GM20000 (cell line): Measurements from ENCODE around the gene SEPTIN3.

Experiments used
- DNase-seq: peaks from one replicate; pipeline ENCODE4 v3.0.0; 2012; ENCODE audit warnings: low spot score
- TF ChIP-seq, protein P1 (sequence below): IDR thresholded peaks from 2 replicates; pipeline ENCODE4 v1.5.1; 2012; ENCODE audit warnings: mild to moderate bottlenecking, control low read depth; ENCODE audit errors: extremely low read depth, missing control alignments

SEPTIN3 gene

DNA sequence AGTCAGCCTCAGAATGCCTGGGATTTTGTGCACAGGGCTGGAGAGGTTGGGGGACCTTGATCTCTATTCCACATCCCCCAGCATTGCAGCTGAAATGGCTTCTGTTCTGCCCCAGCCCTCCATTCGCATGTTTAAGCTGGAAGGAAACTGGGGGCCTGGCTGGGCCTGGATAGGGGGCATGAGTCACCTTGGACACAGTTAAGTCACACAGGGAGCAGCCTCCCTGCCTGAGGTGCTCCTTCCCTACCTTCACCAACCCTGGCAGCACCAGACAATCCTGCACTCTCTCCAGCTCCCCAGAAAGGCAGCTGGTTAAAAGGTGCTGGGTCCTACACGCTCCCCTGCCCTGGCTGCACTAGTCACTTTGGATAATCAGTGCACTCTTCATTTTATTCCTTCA is 16.5 kb upstream of the SEPTIN3 start:
- TF ChIP-seq, protein P1, sequence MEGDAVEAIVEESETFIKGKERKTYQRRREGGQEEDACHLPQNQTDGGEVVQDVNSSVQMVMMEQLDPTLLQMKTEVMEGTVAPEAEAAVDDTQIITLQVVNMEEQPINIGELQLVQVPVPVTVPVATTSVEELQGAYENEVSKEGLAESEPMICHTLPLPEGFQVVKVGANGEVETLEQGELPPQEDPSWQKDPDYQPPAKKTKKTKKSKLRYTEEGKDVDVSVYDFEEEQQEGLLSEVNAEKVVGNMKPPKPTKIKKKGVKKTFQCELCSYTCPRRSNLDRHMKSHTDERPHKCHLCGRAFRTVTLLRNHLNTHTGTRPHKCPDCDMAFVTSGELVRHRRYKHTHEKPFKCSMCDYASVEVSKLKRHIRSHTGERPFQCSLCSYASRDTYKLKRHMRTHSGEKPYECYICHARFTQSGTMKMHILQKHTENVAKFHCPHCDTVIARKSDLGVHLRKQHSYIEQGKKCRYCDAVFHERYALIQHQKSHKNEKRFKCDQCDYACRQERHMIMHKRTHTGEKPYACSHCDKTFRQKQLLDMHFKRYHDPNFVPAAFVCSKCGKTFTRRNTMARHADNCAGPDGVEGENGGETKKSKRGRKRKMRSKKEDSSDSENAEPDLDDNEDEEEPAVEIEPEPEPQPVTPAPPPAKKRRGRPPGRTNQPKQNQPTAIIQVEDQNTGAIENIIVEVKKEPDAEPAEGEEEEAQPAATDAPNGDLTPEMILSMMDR = no peak
- no peak for DNase-seq

DNA sequence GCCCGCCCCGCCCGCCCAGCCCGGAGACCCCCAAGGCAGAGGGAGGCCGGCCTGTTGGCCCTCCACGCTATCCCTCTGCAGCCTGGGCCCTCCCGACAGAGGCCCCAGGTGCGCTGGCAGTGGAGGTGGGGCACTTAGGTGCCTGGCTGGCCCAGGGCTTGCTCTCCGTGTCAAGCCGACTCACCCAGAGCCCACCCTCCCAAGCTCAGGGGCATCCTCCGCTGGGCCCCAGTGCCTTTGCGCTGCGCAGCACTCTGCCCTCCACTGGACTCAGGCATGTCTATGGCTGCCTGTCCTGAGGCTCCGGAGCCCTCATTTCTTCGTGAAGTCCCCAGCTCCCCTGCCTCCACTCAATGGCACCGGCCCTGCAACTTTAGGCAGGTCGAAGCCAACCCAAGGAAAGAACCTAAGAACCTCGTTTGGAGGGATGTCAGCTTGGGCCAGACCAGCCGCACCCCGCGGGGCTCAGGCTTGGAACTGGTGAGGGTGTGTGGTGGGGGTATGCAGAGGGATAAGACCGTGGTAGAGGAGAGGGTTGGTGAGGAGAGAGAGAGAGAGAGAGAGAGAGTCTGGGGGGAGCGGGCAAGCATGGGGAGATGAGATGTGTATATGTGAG is 11.2 kb upstream of the SEPTIN3 start:
- TF ChIP-seq, protein P1 = no peak
- no peak for DNase-seq

DNA sequence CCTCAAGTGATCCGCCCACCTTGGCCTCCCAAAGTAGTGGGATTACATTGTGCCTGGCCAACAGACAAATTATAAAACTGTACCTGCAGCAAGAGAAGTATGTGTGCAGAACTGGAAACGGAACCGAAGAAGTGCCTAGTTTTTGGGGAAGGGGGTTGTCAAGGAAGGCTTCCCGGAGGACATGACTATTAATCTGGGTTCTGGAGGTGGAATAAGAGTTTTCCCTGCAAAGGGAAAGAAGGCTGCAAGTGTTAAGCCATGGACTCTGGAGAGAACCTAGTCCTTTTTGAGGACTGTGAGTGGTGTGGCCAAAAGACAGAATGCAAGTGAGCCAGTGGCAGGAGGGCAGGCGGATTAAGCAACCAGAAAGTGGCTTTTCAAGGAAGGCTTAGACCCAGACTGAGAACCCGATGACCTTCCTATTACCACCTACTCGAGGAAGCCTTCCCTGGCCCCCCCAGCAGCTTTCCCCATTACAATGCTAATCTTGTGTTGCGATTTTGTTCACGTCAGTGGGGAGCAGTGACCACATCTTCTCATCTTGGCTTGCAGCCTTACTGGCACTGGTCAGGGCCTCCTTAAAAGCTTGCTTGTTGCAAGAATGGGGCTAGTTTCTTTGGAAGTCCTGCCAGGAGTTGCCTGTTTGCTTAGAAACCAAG is 5.7 kb upstream of the SEPTIN3 start:
- TF ChIP-seq, protein P1 = no peak
- no peak for DNase-seq

DNA sequence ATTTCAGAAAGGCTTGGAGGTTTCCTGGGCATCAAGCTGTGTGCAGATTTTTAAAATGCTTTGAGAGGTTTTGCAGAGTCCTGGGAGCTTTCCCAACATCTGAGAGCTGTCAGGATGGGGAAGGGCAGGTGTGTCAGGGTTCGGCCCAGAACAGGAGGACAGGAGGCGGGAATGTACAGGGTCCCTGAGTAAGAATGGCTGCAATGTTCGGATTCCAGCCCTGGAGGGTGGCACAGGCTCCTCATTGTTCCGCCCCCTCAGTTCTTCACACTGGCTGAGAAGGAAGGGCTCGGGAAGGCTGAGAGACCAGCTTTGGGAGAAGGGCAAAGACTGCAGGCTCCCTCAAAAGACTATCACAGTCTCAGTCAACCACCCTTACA is 5.1 kb upstream of the SEPTIN3 start:
- no peak for DNase-seq
- TF ChIP-seq, protein P1 = no peak

DNA sequence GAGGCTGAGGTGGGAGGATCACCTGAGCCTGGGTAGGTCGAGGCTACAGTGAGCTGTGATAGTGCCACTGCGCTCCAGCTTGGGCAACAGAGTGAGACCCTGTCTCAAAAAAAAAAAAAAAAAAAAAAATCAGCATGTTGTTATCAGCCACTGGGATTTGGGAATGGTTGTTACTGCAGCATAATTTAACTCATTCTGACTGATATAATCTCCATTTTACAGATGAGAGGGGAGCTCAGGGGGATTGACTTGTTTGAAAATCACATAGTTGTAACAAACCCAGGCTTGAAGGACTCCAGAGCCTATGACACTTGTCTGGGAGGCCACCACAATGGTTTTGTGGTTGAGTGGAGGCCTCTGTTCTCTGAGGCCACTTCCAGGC is 3.0 kb upstream of the SEPTIN3 start:
- DNase-seq = no peak
- TF ChIP-seq, protein P1 = no peak

DNA sequence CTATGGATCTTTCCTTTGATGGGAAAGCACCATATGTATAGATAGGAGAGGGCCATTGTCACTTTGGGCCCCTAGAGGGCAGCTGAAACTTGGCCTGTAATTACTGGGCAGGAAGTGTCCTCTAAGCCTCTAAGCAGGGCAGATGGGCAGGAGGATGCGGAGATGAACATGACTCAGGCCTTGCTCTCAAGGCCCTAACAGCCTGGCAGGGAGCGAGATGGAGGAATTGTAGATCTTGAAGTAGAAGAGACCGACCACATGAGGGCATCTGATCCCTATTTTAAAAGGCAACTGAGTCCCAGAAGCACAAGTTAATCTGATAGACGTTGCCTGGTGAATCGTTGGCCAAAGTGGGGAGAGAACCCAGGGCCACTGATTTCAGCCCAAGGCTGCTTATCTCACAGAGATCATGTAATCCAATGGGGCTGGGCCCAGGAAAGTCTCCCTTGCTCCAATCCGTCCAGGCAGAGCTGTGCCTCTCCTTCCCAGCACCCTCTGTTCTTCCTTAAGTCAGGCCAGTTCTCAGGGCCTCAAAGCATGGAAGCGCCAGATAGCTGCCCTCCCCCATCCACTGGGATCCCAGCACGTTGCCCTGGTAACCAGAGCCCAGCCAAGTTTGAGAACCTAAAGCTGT is 2.5 kb upstream of the SEPTIN3 start:
- peak; percentile 71 for DNase-seq

DNA sequence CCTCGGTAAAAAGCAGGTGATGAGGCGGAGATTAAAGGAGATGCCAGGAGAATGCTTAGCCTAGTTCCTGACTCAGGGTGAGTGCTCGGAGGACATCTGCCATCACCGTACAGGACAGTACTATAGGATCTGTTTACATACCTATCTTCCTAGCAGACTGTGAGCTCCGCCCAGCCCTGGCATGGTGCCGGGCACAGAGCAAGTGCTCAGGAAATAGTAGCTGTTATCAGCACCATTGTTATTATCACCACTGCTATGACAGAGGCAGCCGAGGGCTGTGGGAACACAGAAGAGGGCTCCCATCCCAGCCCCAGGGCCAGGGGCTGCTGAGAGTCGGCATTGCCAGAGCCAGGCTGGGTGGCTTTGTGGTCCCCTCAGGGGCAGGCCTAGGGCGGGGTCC is 642 bp upstream of the SEPTIN3 start:
- TF ChIP-seq, protein P1 = no peak
- no peak for DNase-seq

More for the DNA sequence above, 2.5 kb upstream of the SEPTIN3 start:
- TF ChIP-seq, protein P1 = peak; percentile 20
